DND-41 (cell line): ENCODE measurements around the gene BCAP31.

ENCODE experiments used
- CTCF ChIP-seq: IDR thresholded peaks from 2 replicates; pipeline ENCODE4 v1.5.1; 2012; ENCODE audit warnings: borderline replicate concordance, low read length, moderate library complexity, mild to moderate bottlenecking; ENCODE audit not compliant: poor library complexity, severe bottlenecking; ENCODE audit errors: extremely low read depth
- EZH2 ChIP-seq: IDR thresholded peaks from 3 replicates; pipeline ENCODE4 v1.6.1; 2012; ENCODE audit warnings: borderline replicate concordance, low read depth, mild to moderate bottlenecking, moderate library complexity, low read length, inconsistent platforms; ENCODE audit not compliant: severe bottlenecking

DNA sequence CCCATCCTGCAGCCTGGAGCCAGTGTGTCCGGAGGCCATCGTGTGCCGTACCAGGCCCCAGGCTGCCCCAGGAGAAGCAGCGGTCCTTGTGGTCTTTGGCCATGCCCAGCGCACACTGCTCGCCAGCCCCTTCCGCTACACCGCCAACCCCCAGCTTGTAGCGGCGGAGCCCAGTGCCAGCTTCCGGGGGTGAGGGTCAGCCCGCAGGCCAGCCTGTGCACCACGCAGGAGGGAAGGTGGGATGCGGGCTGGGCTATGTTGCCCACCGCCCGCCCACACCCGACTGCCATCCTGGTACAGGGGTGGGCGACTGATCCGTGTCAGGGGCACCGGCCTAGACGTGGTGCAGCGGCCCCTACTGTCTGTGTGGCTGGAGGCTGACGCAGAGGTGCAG is 49.0 kb upstream of the BCAP31 start:
- TF ChIP-seq CTCF (no peak), EZH2 (no peak)
